ENCODE data around the gene CERS4.
"Not testable (repeated sequence)": the region's sequence is repeated elsewhere in the genome, so short reads cannot be mapped to it uniquely, and the experiment has no call there.

Gene CERS4

DNA sequence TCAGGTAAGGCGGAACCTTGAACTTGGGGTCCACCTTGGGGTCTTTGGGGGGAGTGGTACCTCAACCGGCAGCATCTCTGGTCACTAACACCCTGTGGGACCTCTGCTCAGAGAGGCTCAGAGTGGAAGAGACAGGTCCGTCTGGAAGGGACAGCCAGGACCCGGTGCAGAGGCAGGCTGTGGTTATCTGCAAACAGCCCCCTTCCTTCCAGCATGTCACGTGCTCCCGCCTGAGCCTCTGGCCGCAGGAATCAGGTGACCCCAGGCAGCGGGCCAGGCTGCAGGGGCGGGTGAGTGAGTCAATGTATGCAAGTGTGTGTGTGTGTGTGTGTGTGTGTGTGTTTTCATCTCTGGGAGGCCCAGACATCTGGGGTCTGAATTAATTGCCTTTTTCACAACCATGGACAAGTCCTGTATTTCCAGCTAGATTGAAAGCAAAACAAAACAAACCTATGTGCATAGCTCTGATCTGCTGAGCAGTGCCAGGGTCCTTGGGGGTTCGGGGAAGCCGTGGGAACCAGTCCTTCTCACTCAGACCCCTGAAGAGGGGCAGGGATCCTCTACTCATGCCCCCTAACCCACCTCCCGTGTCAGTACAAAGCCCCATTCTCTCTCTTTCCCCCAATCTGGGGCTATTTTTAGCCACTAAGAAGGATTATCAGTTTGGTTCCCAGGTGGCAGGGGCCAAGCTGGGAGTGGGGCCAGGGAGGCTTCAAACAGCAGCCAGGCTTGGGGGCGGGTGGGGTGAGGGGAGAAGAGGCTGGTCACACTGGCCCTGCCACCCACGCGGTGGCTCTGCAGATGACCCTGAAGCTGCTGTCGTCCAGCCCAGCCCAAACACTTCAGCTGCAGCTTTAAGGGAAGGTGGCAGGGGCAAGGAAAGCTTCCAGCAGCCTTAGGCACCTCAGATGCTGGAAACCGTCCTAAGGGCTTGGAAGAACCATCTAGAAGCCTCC is 31.4 kb downstream of the CERS4 start:
- peak; percentile 65 for DNase-seq (ENCODE audit: low read depth, low spot score)
- H3K27ac ChIP-seq, result no peak overlapping the region

DNA sequence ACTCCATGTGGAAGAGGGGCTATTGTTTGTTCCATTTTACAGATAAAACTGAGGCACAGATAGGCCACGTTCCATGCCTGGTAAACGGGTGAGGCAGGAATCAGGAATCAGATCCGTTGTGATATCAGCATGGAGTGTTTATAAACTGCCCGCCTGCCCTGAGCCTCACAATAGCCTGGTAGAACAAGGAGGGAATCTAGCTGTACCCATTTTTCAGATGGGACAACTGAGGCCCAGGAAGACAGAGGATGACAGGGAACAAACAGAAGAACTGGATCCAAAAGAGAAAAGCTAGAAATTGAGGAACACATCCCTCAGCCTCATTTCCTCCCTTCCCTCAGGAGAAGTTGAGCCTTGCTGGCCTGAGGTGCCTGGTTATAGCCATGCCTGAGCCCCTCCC is 32.5 kb downstream of the CERS4 start:
- no peak for DNase-seq (ENCODE audit: low read depth, low spot score)

DNA sequence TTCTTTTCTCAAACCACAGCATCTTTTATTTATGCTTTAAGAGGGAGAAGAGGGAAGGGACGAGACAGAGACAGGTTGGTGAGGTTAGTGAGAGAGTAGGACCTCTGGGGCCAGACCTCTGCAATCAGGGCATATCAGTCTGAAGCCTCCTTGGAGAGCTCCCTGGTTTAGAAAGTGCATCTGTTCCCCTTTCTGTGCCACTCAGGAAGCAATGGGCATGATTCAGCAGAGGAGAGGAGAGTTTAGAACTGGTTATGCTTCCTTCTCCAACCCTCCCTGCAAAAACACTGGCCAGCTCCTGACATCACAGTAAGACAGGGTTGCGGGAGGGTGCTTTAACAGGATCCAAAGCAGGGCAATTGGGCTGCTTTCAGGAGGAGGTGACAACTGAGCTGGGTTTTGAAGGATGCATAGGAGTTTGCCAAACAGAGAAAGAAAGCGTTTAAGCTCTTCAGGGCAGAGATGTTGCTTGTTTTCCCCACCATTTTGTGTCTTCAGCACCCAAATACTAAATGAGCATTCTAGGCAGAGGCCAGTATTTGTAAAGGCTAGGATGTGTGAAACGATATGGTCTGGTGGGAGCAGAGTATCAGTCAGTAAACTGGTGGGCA is 33.1 kb downstream of the CERS4 start:
- no peak overlapping the region for H3K27ac ChIP-seq
- no peak for DNase-seq (ENCODE audit: low read depth, low spot score)

More for the DNA sequence above, 32.5 kb downstream of the CERS4 start:
- no peak overlapping the region for H3K27ac ChIP-seq

DNA sequence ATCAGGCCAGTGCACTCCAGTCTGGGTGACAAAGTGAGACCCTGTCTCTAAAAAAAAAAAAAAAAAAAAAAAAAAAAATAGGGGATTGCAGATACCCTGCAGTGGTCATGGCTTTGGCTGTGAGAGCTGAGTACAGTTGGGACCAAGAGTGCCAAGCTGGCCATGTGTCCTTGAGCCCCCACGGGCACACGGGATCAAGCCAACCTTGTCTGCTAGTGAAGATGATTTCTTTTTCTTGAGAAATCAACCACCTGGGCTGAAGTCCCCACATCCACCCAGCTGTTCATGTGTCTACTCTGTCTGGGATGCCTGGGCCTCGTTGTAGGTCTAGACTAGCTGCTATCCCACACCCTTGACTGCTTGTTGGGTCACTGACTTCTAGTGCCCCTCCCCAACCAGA is 34.0 kb downstream of the CERS4 start:
- H3K27ac ChIP-seq, result no peak overlapping the region
- no peak for DNase-seq (ENCODE audit: low read depth, low spot score)

DNA sequence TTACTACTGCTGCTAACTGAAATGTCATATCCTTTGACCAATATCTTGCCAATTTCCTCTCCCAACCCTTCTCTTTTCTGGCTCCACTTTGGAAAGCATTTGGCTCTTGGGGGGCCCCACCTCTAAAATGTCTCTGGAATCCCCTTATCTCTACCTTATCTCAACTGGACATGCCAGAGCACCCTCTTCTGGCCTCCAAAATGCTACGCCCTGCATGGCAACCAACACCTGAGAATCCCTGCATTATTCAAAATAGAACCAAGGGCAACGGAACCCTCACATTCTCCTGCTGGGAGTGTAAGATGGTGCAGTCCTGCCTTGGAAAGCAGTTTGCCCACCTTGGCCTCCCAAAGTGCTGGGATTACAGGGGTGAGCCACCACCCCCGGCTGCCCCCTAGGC is 35.3 kb downstream of the CERS4 start:
- no peak for DNase-seq (ENCODE audit: low read depth, low spot score)
- H3K27ac ChIP-seq, result no peak overlapping the region

DNA sequence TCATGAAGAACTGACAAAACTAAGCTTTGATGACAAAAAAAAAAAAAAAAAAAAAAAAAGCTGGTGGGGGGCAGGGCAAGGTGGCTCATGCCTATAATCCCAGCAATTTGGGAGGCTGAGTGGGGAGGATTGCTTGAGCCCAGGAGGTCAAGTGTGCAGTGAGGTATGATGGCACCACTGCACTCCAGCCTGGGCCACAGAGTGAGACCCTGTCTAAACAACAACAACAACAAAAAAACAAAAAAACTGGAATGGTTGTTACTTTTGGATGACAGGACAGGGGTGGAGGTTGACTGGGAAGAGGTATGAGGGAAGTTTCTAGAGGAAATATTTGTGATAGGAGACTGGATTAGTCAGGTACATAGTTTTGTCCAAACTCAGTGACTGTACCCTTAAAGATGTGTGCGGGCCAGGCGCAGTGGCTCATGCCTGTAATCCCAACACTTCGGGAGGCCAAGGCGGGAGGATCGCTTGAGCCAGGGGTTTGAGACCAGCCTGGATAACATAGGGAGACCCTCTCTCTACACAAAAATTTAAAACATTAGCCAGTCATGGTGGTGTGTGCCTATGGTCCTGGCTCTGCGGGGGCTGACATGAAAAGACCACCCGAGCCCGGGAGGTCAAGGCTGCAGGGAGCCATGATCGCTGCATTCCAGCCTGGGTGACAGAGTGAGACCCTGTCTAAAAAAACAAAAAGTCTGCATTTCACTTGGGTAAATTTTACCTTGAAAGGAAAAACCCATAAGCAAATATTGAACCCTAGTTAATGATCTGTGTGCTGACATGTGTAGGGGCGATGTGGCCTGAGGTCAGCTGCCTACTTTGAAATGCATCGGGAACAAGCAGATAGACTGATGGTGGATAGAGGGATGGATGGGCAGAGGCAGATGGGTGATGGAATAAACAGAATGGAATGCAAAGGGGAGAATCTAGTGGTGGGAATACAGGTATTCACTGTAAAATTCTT is 37.0 kb downstream of the CERS4 start:
- no peak overlapping the region for H3K27ac ChIP-seq
- DNase-seq (ENCODE audit: low read depth, low spot score), result no peak

DNA sequence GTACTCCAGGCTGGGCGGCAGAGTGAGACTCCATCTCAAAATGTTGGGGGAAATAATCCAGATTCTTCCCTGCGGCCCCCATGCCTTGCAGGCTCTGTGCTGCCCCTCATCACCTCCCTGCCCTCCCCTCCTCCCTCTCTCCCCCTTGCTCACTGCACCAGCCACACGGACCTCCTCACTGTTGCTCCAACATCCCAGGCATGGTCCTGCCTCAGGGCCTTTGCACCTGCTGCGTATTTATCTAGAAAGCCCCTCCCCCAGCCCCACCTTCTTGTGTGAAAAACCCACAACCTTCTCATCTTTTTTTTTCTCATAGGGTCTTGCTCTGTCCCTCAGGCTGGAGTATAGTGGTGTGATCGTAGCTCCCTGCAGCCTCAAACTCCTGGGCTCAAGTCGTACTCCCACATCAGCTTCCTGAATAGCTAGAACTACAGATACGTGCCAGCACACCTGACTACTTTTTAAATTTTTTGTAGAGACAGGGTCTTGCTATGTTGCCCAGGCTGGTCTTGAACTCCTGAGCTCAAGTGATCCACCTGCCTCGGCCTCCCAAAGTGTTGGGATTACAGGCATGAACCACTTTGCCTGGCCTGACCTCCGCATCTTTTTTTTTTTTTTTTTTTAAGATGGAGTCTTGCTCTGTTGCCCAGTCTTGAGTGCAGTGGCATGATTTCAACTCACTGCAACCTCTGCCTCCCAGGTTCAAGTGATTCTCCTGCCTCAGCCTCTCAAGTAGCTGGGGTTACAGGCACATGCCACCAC is 38.1 kb downstream of the CERS4 start:
- DNase-seq (ENCODE audit: low read depth, low spot score); H3K27ac ChIP-seq: not testable (repeated sequence)

DNA sequence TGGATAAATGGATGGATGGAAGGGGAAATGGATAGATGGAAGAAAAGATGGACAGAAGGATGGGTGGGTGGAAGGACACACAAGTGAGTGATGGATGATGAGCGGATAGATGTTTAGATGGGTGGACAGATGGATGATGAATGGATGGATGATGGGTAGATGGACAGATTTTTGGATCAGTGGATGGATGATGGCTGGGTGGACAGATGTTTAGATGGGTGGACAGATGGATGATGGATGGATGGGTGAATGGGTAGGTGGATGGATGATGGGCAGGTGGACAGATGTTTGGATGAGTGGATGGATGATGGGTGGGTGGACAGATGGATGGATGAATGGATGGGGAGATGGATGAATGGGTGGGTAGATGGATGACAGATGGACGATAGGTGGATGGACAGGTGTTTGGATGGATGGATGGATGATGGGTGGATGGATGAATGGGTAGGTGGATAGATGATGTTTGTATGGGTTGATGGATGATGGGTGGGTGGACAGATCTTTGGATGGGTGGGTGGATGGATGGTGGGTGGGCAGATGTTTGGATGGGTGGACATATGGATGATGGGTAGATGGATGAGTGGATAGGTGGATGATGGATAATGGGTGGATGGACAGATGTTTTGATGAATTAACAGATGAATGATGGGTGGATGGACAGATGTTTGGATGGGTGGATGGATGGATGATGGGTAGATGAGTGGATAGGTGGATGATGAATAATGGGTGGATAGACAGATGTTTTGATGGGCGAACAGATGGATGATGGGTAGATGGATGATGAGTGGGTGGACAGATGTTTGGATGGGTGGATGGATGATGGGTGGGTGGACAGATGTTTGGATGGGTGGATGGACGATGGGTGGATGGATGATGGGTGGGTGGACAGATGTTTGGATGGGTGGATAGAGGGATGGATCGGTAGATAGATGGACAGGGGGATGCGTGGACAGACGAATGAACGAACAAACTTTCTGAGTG is 39.5 kb downstream of the CERS4 start:
- no peak overlapping the region for H3K27ac ChIP-seq

DNA sequence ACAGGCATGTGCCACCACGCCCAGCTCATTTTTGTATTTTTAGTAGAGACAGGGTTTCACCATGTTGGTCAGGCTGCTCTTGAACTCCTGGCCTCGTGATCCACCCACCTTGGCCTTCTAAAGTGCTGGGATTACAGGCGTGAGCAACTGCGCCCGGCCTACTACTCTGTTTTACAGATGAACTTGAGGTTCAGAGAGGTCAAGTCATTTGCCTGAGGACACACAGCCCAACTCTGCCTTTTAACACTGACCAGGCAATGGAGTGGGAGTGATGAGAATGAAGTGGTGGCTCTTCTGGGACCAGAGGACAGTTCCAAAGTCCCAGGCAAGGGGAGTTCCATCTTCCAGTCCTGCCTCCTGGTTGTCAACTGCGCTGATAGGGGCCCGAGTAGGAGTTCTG is 41.4 kb downstream of the CERS4 start:
- DNase-seq (ENCODE audit: low read depth, low spot score), result no peak
- H3K27ac ChIP-seq, result no peak overlapping the region

More for the DNA sequence above, 39.5 kb downstream of the CERS4 start:
- no peak for DNase-seq (ENCODE audit: low read depth, low spot score)

DNA sequence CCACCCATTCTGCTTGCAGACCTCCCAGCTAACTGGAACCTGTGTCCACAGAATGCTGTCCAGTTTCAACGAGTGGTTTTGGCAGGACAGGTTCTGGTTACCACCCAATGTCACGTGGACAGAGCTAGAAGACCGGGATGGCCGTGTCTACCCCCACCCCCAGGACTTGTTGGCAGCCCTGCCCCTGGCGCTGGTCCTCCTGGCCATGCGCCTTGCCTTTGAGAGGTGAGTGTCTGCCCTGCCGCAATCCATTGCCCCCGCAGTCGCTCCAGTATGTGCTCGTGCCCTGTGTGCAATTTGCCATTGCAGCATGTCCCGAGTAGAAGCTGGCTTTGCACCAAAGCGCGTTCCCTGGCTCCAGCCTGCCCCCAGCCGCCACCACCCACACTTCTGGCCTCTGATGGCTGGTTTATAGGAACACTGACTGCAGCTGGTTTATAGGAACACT is 41.9 kb downstream of the CERS4 start:
- H3K27ac ChIP-seq, result no peak overlapping the region
- no peak for DNase-seq (ENCODE audit: low read depth, low spot score)

DNA sequence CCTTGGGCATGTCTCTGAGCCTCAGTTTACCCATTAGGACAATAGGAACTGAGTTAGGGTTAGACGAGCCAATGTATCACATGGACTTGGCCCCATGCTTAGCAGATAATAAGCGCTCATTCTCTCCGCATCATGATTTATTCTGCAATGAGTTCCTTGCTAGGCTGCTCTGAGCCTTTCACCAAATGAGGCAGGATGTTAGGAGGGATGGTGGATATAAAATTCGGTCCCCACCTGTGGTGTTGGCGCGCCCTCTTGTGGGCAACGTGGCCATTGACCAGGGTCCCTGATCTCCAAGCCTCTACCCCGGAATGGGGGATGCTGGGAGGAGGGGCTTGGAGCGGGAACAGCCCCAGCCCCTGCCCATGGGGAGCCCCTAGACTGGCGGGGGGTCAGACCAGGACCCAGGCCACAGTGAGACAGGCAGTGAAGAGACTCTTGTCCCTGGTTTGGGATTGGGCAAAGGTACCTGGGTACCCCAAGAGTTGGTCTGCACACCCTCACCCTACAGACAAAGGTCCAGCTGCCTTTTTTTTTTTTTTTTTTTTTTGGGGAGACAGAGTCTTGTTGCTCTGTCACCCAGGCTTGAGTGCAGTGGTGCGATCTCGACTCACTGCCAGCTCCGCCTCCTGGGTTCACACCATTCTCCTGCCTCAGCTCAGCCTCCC is 43.9 kb downstream of the CERS4 start:
- no peak overlapping the region for H3K27ac ChIP-seq
- no peak for DNase-seq (ENCODE audit: low read depth, low spot score)

DNA sequence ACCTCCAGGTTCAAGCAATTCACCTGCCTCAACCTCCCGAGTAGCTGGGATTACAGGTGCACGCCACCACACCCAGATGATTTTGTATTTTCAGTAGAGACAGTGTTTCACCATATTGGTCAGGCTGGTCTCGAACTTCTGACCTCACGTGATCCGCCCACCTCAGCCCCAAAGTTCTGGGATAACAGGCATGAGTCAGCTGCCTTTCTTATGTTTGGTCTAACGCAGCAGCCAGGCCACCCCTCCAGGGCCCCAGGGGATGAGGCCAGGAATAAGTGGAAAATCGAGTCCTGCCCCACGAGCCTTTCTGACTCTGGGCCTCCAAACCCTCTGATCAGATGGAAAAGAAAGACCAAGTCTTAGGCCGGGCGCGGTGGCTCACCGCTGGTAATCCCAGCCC is 44.5 kb downstream of the CERS4 start:
- DNase-seq (ENCODE audit: low read depth, low spot score), result no peak
- H3K27ac ChIP-seq, result no peak overlapping the region

DNA sequence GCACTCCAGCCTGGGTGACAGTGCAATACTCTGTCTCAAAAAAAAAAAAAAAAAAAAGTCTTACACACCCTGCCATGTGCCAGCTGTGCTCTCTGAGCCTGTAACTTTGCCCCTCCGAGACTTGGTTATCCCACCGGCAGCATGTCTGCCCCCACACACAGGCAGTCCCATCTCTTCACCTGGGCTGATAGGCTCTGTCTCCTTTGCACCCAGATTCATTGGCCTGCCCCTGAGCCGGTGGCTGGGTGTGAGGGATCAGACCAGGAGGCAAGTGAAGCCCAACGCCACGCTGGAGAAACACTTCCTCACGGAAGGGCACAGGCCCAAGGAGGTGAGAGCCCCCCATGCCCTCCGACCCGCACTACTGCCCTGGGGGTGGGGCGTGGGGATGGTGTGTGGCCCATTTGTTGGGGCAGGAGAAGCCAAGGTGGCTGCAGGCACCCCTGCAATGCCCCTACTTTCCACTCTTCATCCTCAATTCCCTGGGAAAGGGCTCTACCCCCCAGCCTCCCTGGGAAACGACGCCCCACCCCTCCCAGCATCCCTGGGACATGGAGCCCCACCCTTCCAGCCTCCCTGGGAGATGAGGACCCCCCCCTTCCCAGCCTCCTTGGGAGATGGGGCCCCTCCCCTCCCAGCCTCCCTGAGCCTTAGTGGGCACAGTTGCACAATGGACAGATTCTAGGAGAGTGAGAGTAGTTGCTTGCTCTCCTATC is 45.3 kb downstream of the CERS4 start:
- no peak overlapping the region for H3K27ac ChIP-seq
- no peak for DNase-seq (ENCODE audit: low read depth, low spot score)

DNA sequence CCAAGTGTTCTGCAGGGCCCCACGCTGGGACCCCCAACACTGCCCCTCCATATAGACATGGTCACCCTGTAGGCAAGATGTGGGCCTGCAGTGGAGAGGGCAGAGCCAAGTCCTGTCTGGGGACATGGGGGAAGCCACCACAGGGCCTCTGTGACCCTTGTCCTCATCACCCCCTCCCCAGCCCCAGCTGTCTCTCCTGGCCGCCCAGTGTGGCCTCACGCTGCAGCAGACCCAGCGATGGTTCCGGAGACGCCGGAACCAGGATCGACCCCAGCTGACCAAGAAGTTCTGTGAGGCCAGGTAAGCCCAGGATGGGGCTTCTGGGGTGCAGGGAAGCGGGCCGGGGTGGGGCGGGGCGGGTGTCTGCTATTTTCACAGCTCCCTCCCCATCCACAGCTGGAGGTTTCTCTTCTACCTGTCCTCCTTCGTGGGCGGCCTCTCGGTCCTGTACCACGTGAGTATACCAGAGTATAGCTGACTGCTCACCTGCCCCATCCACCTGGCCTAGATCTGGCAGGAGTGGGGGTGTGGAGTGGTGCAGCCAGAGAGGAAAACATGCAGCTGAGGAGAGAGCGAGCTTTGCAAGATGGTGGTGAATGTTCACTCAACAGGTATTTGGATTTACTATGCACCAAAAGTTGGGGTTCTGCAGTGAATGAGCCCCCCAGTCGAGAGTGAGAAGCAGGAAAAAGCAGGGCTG is 46.4 kb downstream of the CERS4 start:
- H3K27ac ChIP-seq, result no peak overlapping the region
- DNase-seq (ENCODE audit: low read depth, low spot score), result no peak

DNA sequence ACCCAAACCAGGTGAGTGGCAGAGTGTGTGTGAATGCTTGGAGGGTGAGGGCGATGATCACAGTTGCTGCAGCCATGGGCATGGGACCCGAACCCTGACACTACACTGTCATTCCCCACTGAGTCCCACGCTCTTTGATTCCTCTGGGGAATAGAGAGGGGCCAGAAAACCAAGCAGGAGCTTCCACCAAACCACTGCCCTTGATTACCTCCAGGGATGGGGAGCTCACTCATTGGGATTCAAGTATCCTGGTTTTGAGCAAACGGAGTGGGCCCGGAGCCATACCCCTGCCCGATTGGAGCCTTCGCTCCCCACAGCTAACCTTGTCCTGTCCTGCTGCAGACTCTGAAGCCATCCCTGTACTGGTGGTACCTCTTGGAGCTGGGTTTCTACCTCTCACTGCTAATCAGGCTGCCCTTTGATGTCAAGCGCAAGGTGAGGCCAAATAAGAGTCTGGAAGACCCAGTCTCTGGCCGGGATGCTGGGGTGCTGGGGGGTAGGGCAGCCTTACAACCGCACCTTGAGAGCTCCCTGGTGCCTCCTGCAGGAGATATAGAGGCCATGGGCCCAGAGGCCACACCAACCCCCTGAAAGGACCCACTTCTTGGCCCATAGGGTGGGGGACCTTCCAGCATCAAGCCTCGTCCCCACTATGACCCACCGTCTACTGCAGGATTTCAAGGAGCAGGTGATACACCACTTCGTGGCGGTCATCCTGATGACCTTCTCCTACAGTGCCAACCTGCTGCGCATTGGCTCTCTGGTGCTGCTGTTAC is 47.3 kb downstream of the CERS4 start:
- H3K27ac ChIP-seq, result no peak overlapping the region
- DNase-seq (ENCODE audit: low read depth, low spot score), result no peak

DNA sequence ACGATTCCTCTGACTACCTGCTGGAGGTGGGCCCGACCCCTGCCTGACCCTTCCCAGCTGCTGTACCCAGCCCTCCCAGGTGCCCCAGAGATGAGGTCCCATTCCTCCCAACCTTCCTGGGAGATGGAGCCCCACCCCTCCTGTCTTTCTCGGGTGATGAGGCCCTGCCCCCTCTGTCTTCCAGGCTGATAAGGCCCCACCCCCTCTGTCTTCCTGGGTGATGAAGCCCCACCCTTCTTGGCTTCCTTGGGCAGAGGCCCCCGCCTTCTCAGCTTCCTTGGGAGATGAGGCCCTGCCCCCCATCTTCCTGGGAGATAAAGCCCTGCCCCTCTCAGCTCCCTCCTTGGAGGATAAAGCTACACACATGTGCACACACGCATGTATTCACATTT is 47.9 kb downstream of the CERS4 start:
- no peak overlapping the region for H3K27ac ChIP-seq
- no peak for DNase-seq (ENCODE audit: low read depth, low spot score)
